Panc1 (cell line): ENCODE results near the gene KIF26B. TPM values are rescaled to one million over a fixed set of nuclear protein-coding genes. Genes with fewer than 3 reads are reported as not detected.

Experiments used
- ATAC-seq: fragments of 200-7000 bp; cut with Tn5 transposase; 2 replicates; pipeline ENCODE4 v1.9.1; 2020; ENCODE audit warnings: mild to moderate bottlenecking, moderate library complexity
- BruUV-seq: library from RNA; stranded (reverse); fragments of 400-500 nt; replicated peaks from 2 replicates; lab custom pipeline; 2021; lab: Mats Ljungman, UMichigan
- CTCF ChIA-PET: fragments of 300-600 bp; sonication (Branson Sonifier 250); formaldehyde crosslinking; loops from one replicate; lab custom pipeline; 2022; ENCODE audit warnings: antibody characterized with exemption; lab: Charles Lee
- POLR2A ChIA-PET: fragments of 300-600 bp; sonication (Branson Sonifier 250); formaldehyde crosslinking; loops from one replicate; lab custom pipeline; 2022; ENCODE audit warnings: antibody characterized with exemption; lab: Charles Lee
- DNase-seq: peaks from one replicate; pipeline ENCODE4 v3.0.0-alpha.2; 2010; ENCODE audit warnings: low read depth, low spot score
- H3K27ac ChIP-seq: 2 replicates; pipeline ENCODE4 v1.5.1; 2011; ENCODE audit warnings: mild to moderate bottlenecking, low read length, inconsistent platforms
- H3K27me3 ChIP-seq: fragments of 200-500 bp; sonication (Bioruptor generic); 2 replicates; pipeline ENCODE4 v1.6.0; 2014; ENCODE audit warnings: low read length, inconsistent platforms; ENCODE audit not compliant: control insufficient read depth, insufficient read depth
- H3K36me3 ChIP-seq: fragments of 200-500 bp; sonication (Bioruptor generic); 2 replicates; pipeline ENCODE4 v1.5.1; 2014; ENCODE audit warnings: inconsistent platforms, mild to moderate bottlenecking, low read length, moderate library complexity; ENCODE audit not compliant: control insufficient read depth, insufficient read depth
- H3K4me1 ChIP-seq: 2 replicates; pipeline ENCODE4 v1.5.1; 2011; ENCODE audit warnings: inconsistent platforms, mild to moderate bottlenecking, low read length, moderate library complexity; ENCODE audit not compliant: control insufficient read depth, insufficient read depth
- H3K4me3 ChIP-seq, 2 experiments: 2 replicates each; pipeline ENCODE4 v1.5.1; 2011 to 2012; ENCODE audit warnings: low read depth in 2 of 2, low read length in 2 of 2, mild to moderate bottlenecking in 2 of 2, inconsistent platforms in 1 of 2, moderate library complexity in 1 of 2
- H3K9me3 ChIP-seq: fragments of 200-500 bp; sonication (Bioruptor generic); 2 replicates; pipeline ENCODE4 v1.5.1; 2014; ENCODE audit warnings: low read depth, mild to moderate bottlenecking, inconsistent platforms, low read length, moderate library complexity; ENCODE audit not compliant: control insufficient read depth, insufficient read depth
- POLR2AphosphoS5 ChIP-seq: IDR thresholded peaks from 2 replicates; pipeline ENCODE4 v1.6.1; 2012; ENCODE audit warnings: mild to moderate bottlenecking, low read depth, low read length, moderate library complexity
- SIN3A ChIP-seq: IDR thresholded peaks from 2 replicates; pipeline ENCODE4 v1.6.1; 2012; ENCODE audit warnings: low read depth, mild to moderate bottlenecking, low read length, moderate library complexity, borderline replicate concordance; ENCODE audit not compliant: insufficient read depth
- TCF7L2 ChIP-seq: IDR thresholded peaks from 2 replicates; pipeline ENCODE4 v1.6.1; 2011; ENCODE audit warnings: mild to moderate bottlenecking, low read depth, low read length, inconsistent platforms
- in situ Hi-C: cut with HindIII; loops from 2 replicates; pipeline ENCODE4 v1.10.0; 2016; ENCODE audit warnings: low sequenced_read_pairs, low pct_unique_long_range_greater_than_20kb
- intact Hi-C: fragments of 100-400 bp; cut with micrococcal nuclease; formaldehyde crosslinking; loops from one replicate; pipeline ENCODE4 v1.10.0; 2022; ENCODE audit not compliant: unreplicated experiment
- total RNA-seq: library from RNA; stranded (reverse); gene quantifications from one replicate; pipeline ENCODE4 v1.2.1, GENCODE V29; 2021; ENCODE audit not compliant: unreplicated experiment
- TF ChIP-seq, protein P1 (sequence below): fragments of 450-650 bp; IDR thresholded peaks from 2 replicates; pipeline ENCODE4 v1.5.1; 2017; ENCODE audit warnings: mild to moderate bottlenecking
- TF ChIP-seq, protein P2 (sequence below), 2 experiments: IDR thresholded peaks; 2 replicates each; pipeline ENCODE4 v1.6.1; 2011 to 2012; ENCODE audit warnings: low read depth in 2 of 2, control low read depth in 1 of 2, low read length in 1 of 2, mild to moderate bottlenecking in 1 of 2, moderate library complexity in 1 of 2; ENCODE audit not compliant: insufficient read depth in 1 of 2

KIF26B gene
- total RNA-seq, 1 experiment from 2014 or later: 0.33 TPM

DNA sequence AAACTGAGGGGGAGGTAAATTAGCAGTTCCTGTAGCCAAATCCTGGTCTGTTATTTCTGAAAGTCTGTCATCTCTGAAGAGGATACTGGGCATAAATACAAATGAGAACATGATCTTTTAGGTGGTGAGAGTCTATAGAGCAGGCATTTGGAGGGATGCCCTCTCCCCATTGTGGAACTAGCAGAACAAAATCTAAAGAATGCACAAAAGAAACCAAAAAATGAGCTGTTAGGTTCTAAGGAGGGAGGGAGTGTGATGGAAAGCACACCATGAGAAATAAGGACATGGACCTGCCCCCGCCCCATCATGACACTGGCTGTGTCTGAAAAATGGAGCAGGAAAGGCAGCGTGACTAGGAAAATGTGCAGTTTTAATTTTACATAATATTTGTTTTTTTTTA is 262.0 kb downstream of the KIF26B start:
- in situ Hi-C loops: no loop called here
- CTCF ChIA-PET: no interaction called here
- H3K4me3 ChIP-seq: no peak overlapping the region
- intact Hi-C loops: no loop called here
- H3K27ac ChIP-seq: no peak overlapping the region
- peaks cover 27% of the 10 kb centered on the region for H3K27me3 ChIP-seq
- no peaks in the 10 kb centered on the region for H3K4me1 ChIP-seq
- DNase-seq (no peak), ATAC-seq (no peak)
- BruUV-seq: no TSS peak
- TF ChIP-seq, protein P1, sequence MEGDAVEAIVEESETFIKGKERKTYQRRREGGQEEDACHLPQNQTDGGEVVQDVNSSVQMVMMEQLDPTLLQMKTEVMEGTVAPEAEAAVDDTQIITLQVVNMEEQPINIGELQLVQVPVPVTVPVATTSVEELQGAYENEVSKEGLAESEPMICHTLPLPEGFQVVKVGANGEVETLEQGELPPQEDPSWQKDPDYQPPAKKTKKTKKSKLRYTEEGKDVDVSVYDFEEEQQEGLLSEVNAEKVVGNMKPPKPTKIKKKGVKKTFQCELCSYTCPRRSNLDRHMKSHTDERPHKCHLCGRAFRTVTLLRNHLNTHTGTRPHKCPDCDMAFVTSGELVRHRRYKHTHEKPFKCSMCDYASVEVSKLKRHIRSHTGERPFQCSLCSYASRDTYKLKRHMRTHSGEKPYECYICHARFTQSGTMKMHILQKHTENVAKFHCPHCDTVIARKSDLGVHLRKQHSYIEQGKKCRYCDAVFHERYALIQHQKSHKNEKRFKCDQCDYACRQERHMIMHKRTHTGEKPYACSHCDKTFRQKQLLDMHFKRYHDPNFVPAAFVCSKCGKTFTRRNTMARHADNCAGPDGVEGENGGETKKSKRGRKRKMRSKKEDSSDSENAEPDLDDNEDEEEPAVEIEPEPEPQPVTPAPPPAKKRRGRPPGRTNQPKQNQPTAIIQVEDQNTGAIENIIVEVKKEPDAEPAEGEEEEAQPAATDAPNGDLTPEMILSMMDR: no peak
- TF ChIP-seq, protein P2, sequence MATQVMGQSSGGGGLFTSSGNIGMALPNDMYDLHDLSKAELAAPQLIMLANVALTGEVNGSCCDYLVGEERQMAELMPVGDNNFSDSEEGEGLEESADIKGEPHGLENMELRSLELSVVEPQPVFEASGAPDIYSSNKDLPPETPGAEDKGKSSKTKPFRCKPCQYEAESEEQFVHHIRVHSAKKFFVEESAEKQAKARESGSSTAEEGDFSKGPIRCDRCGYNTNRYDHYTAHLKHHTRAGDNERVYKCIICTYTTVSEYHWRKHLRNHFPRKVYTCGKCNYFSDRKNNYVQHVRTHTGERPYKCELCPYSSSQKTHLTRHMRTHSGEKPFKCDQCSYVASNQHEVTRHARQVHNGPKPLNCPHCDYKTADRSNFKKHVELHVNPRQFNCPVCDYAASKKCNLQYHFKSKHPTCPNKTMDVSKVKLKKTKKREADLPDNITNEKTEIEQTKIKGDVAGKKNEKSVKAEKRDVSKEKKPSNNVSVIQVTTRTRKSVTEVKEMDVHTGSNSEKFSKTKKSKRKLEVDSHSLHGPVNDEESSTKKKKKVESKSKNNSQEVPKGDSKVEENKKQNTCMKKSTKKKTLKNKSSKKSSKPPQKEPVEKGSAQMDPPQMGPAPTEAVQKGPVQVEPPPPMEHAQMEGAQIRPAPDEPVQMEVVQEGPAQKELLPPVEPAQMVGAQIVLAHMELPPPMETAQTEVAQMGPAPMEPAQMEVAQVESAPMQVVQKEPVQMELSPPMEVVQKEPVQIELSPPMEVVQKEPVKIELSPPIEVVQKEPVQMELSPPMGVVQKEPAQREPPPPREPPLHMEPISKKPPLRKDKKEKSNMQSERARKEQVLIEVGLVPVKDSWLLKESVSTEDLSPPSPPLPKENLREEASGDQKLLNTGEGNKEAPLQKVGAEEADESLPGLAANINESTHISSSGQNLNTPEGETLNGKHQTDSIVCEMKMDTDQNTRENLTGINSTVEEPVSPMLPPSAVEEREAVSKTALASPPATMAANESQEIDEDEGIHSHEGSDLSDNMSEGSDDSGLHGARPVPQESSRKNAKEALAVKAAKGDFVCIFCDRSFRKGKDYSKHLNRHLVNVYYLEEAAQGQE (IDR thresholded peaks at IDR 0.05; ENCODE audit: insufficient read depth in 1 of 2, low read depth in 2 of 2, low read length in 1 of 2): no peak
- TF ChIP-seq TCF7L2 (no peak), POLR2AphosphoS5 (no peak), SIN3A (no peak)
- no peaks in the 10 kb centered on the region for H3K36me3 ChIP-seq
- POLR2A ChIA-PET: no interaction called here
- no peaks in the 10 kb centered on the region for H3K9me3 ChIP-seq

DNA sequence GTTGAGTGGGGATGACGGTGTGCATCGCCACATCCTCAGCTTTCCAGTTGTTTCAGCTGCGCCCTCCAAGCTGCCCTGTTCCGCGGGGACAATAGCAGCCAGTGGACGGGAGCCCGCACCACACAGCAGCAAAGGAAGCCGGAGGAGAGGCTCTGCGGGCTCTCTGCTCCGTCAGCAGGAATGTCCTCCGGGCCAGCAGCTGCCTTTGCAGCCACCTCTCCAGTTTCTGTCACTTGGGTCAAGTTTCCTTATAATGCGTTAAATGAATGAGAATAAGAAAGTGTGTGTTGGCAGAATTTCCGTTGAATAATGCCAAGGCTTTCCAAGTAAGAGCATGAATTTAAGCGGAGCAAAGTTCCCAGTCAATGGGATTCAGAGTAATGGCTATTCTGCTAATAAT is 263.3 kb downstream of the KIF26B start:
- DNase-seq (no peak), ATAC-seq (no peak)
- ChIA-PET POLR2A (no interaction called here), CTCF (no interaction called here)
- TF ChIP-seq, protein P2 (IDR thresholded peaks at IDR 0.05; ENCODE audit: insufficient read depth in 1 of 2, low read depth in 2 of 2, low read length in 1 of 2): no peak
- TF ChIP-seq POLR2AphosphoS5 (no peak), SIN3A (no peak), TCF7L2 (no peak)
- TF ChIP-seq, protein P1: no peak
- no peaks in the 10 kb centered on the region for H3K9me3 ChIP-seq
- intact Hi-C loops (no loop called here), in situ Hi-C loops (no loop called here)
- no peaks in the 10 kb centered on the region for H3K36me3 ChIP-seq
- H3K27me3 ChIP-seq: peaks cover 27% of the 10 kb centered on the region
- no peak overlapping the region for H3K4me3 ChIP-seq
- no peak overlapping the region for H3K27ac ChIP-seq
- BruUV-seq: no TSS peak
- no peaks in the 10 kb centered on the region for H3K4me1 ChIP-seq
